CD4-positive, CD25-positive, alpha-beta regulatory T cell (primary cell): Measurements from ENCODE around the gene WNT1. TPM values are rescaled to one million over a fixed set of nuclear protein-coding genes. Genes with fewer than 3 reads are reported as not detected.
A peak's percentile ranks its signal among the peaks of the same experiment; 100 is the strongest.

Experiments used
- ATAC-seq, 2 donors: fragments of 150-1000 bp; cut with Tn5 transposase; one replicate each; pipeline ENCODE4 v1.10.0; 2021; ENCODE audit warnings: low read depth in 2 of 2, moderate number of reproducible peaks in 2 of 2, moderate library complexity in 1 of 2
- DNase-seq, 3 donors: peaks; one replicate each; pipeline versions ENCODE4 v3.0.0 to v3.0.0-alpha.2; 2012 to 2022; ENCODE audit warnings: mixed read lengths in 1 of 3
- H3K27ac ChIP-seq: one replicate; pipeline ENCODE4 v1.7.0; 2013; ENCODE audit warnings: mild to moderate bottlenecking, low read length; ENCODE audit not compliant: insufficient read depth, poor library complexity, severe bottlenecking
- H3K27me3 ChIP-seq: one replicate; pipeline ENCODE4 v1.7.0; 2013; ENCODE audit warnings: low read length; ENCODE audit not compliant: control insufficient read depth, insufficient read depth
- H3K36me3 ChIP-seq: one replicate; pipeline ENCODE4 v1.7.0; 2013; ENCODE audit warnings: mild to moderate bottlenecking, low read length, moderate library complexity; ENCODE audit not compliant: control insufficient read depth, insufficient read depth
- H3K4me1 ChIP-seq: 2 replicates; pipeline ENCODE4 v1.7.0; 2013; ENCODE audit warnings: mild to moderate bottlenecking, low read length; ENCODE audit not compliant: insufficient read depth, control insufficient read depth, poor library complexity, severe bottlenecking
- H3K4me3 ChIP-seq: one replicate; pipeline ENCODE4 v1.7.0; 2013; ENCODE audit warnings: low read depth, mild to moderate bottlenecking, low read length, moderate library complexity
- H3K9me3 ChIP-seq, 2 experiments: 1 replicate in 1 of 2; 2 replicates in 1 of 2; pipeline ENCODE4 v1.7.0; 2013; ENCODE audit warnings: low read length in 2 of 2, mild to moderate bottlenecking in 1 of 2, moderate library complexity in 1 of 2; ENCODE audit not compliant: control insufficient read depth in 2 of 2
- H3K27ac Mint-ChIP-seq, 3 donors: one replicate each; pipeline ENCODE4 v1.8.0; 2020 to 2022; ENCODE audit warnings: mild to moderate bottlenecking in 3 of 3, mixed read lengths in 3 of 3, moderate library complexity in 2 of 3
- H3K27me3 Mint-ChIP-seq: one replicate; pipeline ENCODE4 v1.8.0; 2022; ENCODE audit warnings: mild to moderate bottlenecking, mixed read lengths
- H3K36me3 Mint-ChIP-seq: one replicate; pipeline ENCODE4 v1.8.0; 2020; ENCODE audit warnings: mixed read lengths
- H3K4me1 Mint-ChIP-seq, 4 donors: one replicate each; pipeline ENCODE4 v1.8.0; 2020 to 2022; ENCODE audit warnings: mixed read lengths in 4 of 4, mild to moderate bottlenecking in 1 of 4
- H3K4me3 Mint-ChIP-seq, 4 donors: one replicate each; pipeline ENCODE4 v1.8.0; 2020 to 2022; ENCODE audit warnings: mild to moderate bottlenecking in 4 of 4, mixed read lengths in 4 of 4, moderate library complexity in 3 of 4
- H3K9me3 Mint-ChIP-seq, 7 donors: one replicate each; pipeline ENCODE4 v1.8.0; 2020 to 2022; ENCODE audit warnings: mixed read lengths in 7 of 7, mild to moderate bottlenecking in 3 of 7, moderate library complexity in 2 of 7
- polyA plus RNA-seq, 4 donors: library from polyadenylated mRNA; unstranded; fragments of 300-500 nt; fragmentation: Illumina TruSeq; gene quantifications; one replicate each; pipeline ENCODE4 v1.2.3, GENCODE V29; 2021
- total RNA-seq: library from RNA; stranded (reverse); gene quantifications from one replicate; pipeline ENCODE4 v1.2.3, GENCODE V29; 2022

The WNT1 gene
- total and polyA plus RNA-seq, 5 donors from 2014 or later: 0.39 to 0.62 TPM; not detected in 3

GRCh38 chr12:48961801-48962200 lies 16.3 kb upstream of the WNT1 start:
- Histone ChIP-seq H3K27ac (no peak overlapping the region), H3K9me3 (no peaks in the 10 kb centered on the region), H3K4me1 (peaks cover 11% of the 10 kb centered on the region), H3K36me3 (no peaks in the 10 kb centered on the region), H3K4me3 (no peak overlapping the region), H3K27me3 (peaks cover 14% of the 10 kb centered on the region)
- Mint-ChIP-seq H3K27ac (no peak overlapping the region), H3K4me1 (peaks cover 0 to 12% (median 6%) of the 10 kb centered on the region in 4 donors), H3K27me3 (peaks cover 47% of the 10 kb centered on the region), H3K9me3 (peaks cover 0 to 3% (median 0%) of the 10 kb centered on the region in 7 donors), H3K36me3 (no peaks in the 10 kb centered on the region), H3K4me3 (no peak overlapping the region)
- no peak for DNase-seq
- no peak for ATAC-seq

GRCh38 chr12:48965298-48965838 lies 12.8 kb upstream of the WNT1 start:
- no peak overlapping the region for H3K27ac Mint-ChIP-seq

GRCh38 chr12:48966177-48966895 lies 11.8 kb upstream of the WNT1 start:
- no peak for DNase-seq
- H3K27me3 ChIP-seq: peaks cover 16% of the 10 kb centered on the region
- no peak for ATAC-seq
- Mint-ChIP-seq H3K27ac (peak overlapping the region in 1 of 3 donors; percentile 87), H3K9me3 (peaks cover 0 to 3% (median 0%) of the 10 kb centered on the region in 7 donors), H3K27me3 (peaks cover 64% of the 10 kb centered on the region), H3K4me3 (no peak overlapping the region), H3K4me1 (peaks cover 0 to 22% (median 10%) of the 10 kb centered on the region in 4 donors), H3K36me3 (no peaks in the 10 kb centered on the region)
- H3K27ac ChIP-seq: no peak overlapping the region
- peaks cover 21% of the 10 kb centered on the region for H3K4me1 ChIP-seq
- H3K9me3 ChIP-seq: no peaks in the 10 kb centered on the region
- H3K36me3 ChIP-seq: no peaks in the 10 kb centered on the region
- no peak overlapping the region for H3K4me3 ChIP-seq

More at GRCh38 chr12:48965298-48965838, 12.8 kb upstream of the WNT1 start:
- peaks cover 17% of the 10 kb centered on the region for H3K27me3 ChIP-seq
- no peak overlapping the region for H3K4me3 ChIP-seq
- Mint-ChIP-seq H3K4me1 (peaks cover 0 to 12% (median 2%) of the 10 kb centered on the region in 4 donors), H3K9me3 (peaks cover 0 to 3% (median 0%) of the 10 kb centered on the region in 7 donors), H3K27me3 (peaks cover 63% of the 10 kb centered on the region), H3K4me3 (no peak overlapping the region), H3K36me3 (no peaks in the 10 kb centered on the region)
- no peak for ATAC-seq
- H3K4me1 ChIP-seq: peaks cover 13% of the 10 kb centered on the region
- no peak overlapping the region for H3K27ac ChIP-seq
- no peaks in the 10 kb centered on the region for H3K36me3 ChIP-seq
- DNase-seq: no peak
- no peaks in the 10 kb centered on the region for H3K9me3 ChIP-seq

GRCh38 chr12:48967991-48968390 lies 10.1 kb upstream of the WNT1 start:
- Histone ChIP-seq H3K9me3 (no peaks in the 10 kb centered on the region), H3K4me1 (peaks cover 30% of the 10 kb centered on the region), H3K27ac (no peak overlapping the region), H3K4me3 (no peak overlapping the region), H3K36me3 (no peaks in the 10 kb centered on the region), H3K27me3 (peaks cover 15% of the 10 kb centered on the region)
- Mint-ChIP-seq H3K27me3 (peaks cover 69% of the 10 kb centered on the region), H3K4me1 (peaks cover 0 to 30% (median 13%) of the 10 kb centered on the region in 4 donors), H3K36me3 (no peaks in the 10 kb centered on the region), H3K27ac (no peak overlapping the region), H3K9me3 (peaks cover 0 to 2% (median 0%) of the 10 kb centered on the region in 7 donors), H3K4me3 (no peak overlapping the region)
- DNase-seq (no peak), ATAC-seq (no peak)

GRCh38 chr12:48968467-48968866 lies 9.7 kb upstream of the WNT1 start:
- ATAC-seq: no peak
- Histone ChIP-seq H3K36me3 (no peaks in the 10 kb centered on the region), H3K9me3 (no peaks in the 10 kb centered on the region), H3K4me3 (no peak overlapping the region), H3K27ac (no peak overlapping the region), H3K27me3 (peaks cover 20% of the 10 kb centered on the region), H3K4me1 (peaks cover 30% of the 10 kb centered on the region)
- Mint-ChIP-seq H3K9me3 (peaks cover 0 to 2% (median 0%) of the 10 kb centered on the region in 7 donors), H3K27ac (peak overlapping the region in 1 of 3 donors; percentile 72), H3K27me3 (peaks cover 74% of the 10 kb centered on the region), H3K4me3 (no peak overlapping the region), H3K4me1 (peaks cover 0 to 30% (median 13%) of the 10 kb centered on the region in 4 donors), H3K36me3 (no peaks in the 10 kb centered on the region)
- DNase-seq: no peak

- no peak overlapping the region for H3K4me3 ChIP-seq
- Mint-ChIP-seq H3K9me3 (peaks cover 0 to 2% (median 0%) of the 10 kb centered on the region in 7 donors), H3K27ac (no peak overlapping the region), H3K4me3 (peak overlapping the region in 2 of 4 donors; percentile 48 to 73), H3K4me1 (peaks cover 0 to 30% (median 13%) of the 10 kb centered on the region in 4 donors), H3K27me3 (peaks cover 73% of the 10 kb centered on the region), H3K36me3 (no peaks in the 10 kb centered on the region)
- ATAC-seq: no peak
- H3K27me3 ChIP-seq: peaks cover 22% of the 10 kb centered on the region
- H3K27ac ChIP-seq: no peak overlapping the region
- no peaks in the 10 kb centered on the region for H3K36me3 ChIP-seq
- DNase-seq: no peak
- peaks cover 35% of the 10 kb centered on the region for H3K4me1 ChIP-seq
- H3K9me3 ChIP-seq: no peaks in the 10 kb centered on the region
Measured at GRCh38 chr12:48969160-48969771, 8.9 kb upstream of the WNT1 start.

GRCh38 chr12:48969833-48970701 lies 8.1 kb upstream of the WNT1 start:
- ATAC-seq (peak; percentile 53 to 65), DNase-seq (peak; percentile 16 to 43 (median 30))
- Histone ChIP-seq H3K4me1 (peaks cover 35% of the 10 kb centered on the region), H3K9me3 (no peaks in the 10 kb centered on the region), H3K36me3 (no peaks in the 10 kb centered on the region), H3K27me3 (peaks cover 22% of the 10 kb centered on the region), H3K27ac (no peak overlapping the region), H3K4me3 (no peak overlapping the region)
- Mint-ChIP-seq H3K4me3 (peak overlapping the region in 3 of 4 donors; percentile 34 to 70 (median 39)), H3K36me3 (no peaks in the 10 kb centered on the region), H3K9me3 (peaks cover 0 to 6% (median 0%) of the 10 kb centered on the region in 7 donors), H3K4me1 (peaks cover 0 to 30% (median 13%) of the 10 kb centered on the region in 4 donors), H3K27ac (no peak overlapping the region), H3K27me3 (peaks cover 75% of the 10 kb centered on the region)
